Stimulated activated CD8-positive, alpha-beta memory T cell treated with anti-CD3 and anti-CD28 coated beads, Interleukin-7, amount 100 ng/mL, for 1 hour (primary cell): Measurements from ENCODE around the gene FSTL4.
"Not testable (repeated sequence)": the region's sequence is repeated elsewhere in the genome, so short reads cannot be mapped to it uniquely, and the experiment has no call there.

ENCODE experiments used
- DNase-seq, 2 donors: peaks; one replicate each; pipeline ENCODE4 v3.0.0-alpha.2; 2020; ENCODE audit warnings: low read depth in 2 of 2

FSTL4 gene

DNA sequence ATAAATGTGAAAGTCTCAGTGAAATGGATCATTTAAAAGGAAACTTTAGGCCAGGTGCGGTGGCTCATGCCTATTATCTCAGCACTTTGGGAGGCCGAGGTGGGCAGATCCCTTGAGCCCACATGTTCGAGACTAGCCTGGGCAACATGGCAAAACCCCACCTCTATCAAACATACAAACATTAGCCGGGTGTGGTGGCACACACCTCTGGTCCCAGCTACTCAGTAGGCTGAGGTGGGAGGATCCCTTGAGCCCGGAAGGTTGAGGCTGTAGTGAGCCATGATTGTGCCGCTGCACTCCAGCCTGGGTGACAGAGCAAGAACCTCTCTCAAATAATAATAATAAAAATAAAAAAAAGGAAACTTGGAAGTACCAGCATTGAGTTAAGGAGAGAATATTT, 384.4 kb downstream of the FSTL4 start:
- DNase-seq, result no peak

DNA sequence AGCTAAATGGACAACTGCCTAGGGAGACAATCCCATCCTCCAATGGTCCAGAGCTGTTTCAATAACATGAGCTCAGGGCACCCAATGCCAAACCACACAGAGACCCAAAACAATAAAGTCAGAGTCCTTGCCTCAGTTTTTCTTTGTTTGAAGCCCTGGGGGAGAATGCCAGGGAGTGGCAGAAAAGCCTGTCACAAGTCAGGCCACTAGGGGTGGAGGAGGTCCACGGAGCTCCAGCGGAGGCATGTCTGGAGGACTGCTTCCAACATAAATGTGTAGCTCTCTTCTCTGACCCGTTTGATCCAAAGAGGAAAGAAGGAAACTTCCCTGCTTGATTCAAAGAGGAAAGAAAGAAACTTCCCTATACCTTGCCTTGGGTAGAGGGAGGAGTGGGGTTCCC, 385.3 kb downstream of the FSTL4 start:
- DNase-seq, result no peak

DNA sequence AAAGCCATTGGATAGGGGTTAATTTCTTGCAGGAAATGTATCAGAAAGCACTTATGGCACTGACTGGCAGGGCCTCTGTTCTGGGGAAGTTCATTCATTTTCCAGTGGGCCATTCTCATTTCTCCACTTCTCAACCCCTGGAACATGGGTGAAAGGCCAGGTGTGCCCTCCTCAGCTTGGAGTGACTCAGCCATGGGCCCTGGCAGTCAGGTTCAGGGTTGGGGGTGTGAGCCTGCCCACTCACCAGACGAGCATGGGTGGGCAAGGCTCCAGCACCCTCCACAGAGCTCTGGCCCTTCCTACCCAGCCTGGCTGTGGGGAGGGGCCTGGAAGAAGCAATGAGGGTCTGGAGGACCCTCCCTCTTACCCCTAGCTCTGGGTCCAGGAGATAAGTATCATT, 386.2 kb downstream of the FSTL4 start:
- no peak for DNase-seq

- no peak for DNase-seq
Observed at GRCh38 chr5:133225671-133226152, 386.6 kb downstream of the FSTL4 start.

GRCh38 chr5:133222979-133223378, 389.4 kb downstream of the FSTL4 start:
- no peak for DNase-seq

GRCh38 chr5:133222521-133222920, 389.8 kb downstream of the FSTL4 start:
- no peak for DNase-seq

DNA sequence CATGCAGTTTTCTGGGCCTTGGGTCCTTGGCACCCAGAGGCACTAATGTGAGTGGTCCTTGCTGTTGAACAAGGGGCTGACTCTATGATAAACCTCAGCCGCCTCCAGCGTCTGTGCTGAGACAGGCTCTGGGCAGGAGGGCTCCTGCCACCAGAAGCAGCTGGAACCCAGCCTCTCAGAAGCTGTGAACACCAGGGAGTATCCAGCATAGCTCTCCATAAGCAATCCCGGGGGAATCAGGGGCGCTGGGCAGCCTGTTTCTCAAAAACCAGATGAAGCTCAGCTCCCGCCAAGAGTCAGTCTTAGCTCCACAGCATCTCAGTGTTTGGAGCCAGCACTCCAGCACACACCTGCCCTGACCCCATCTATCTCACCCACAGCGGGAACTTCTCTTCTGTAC, 390.3 kb downstream of the FSTL4 start:
- no peak for DNase-seq

DNA sequence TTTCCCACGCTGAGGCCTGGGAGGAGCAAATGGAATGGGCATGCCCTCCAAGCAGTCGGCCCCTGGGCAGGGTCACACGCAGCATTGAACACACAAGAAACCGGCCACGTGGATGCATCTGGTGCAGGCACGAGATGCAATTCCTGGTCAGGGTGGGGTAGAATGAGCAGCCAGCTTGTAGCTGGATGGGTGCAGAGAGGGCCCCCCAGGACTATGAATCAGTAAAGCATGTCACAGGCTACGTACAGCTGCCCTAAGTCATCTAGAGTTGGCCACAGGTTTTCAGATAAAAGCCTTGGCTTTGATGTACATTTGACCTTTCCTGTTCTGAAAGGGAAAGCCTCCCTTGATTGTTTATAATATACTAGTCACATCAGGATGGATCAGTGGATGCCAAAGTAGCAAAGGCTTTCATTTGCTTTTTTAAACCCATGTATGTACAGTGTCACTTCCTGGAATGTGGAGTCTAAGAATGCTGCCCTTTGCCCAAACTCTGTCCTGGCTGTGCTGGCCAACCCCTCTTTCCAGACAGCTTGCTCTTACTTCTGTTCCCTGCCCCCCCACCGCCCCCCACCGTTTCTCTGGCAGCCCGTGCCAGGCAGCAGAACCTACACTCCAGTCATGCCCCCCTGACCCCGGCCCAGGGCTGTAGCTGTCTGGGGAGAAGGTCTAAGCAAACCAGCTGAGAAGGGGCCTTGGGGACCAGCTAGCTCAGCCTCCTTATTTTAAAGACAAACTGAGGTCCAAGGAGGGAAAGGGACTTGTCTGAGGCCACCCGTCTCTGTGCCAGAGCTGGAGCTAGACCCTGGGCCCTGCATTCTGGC, 391.3 kb downstream of the FSTL4 start:
- no peak for DNase-seq

GRCh38 chr5:133219296-133219695, 393.0 kb downstream of the FSTL4 start:
- no peak for DNase-seq

GRCh38 chr5:133216138-133216537, 396.2 kb downstream of the FSTL4 start:
- DNase-seq, result not testable (repeated sequence)

- DNase-seq, result no peak
Observed at GRCh38 chr5:133214153-133214820, 398.1 kb downstream of the FSTL4 start.

DNA sequence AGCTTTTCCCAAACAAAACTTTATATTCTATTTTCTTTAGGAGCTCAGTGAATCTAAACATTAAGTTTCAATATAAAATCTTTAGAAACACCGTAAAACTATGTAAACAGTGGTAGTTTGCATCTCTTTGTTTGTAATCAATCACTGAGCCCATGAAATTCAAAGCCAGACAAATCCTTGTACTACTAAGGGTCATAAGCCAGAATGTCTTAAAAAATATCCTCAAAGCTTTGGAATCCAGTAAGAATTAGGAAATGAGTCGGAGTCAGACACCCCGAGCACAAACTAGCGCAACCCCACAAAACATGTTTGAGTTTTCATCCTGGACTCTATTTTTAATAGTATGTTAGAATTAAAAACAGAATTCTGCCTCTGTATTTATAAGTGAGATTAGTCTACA, 406.7 kb downstream of the FSTL4 start:
- no peak for DNase-seq

- no peak for DNase-seq
Observed at GRCh38 chr5:133205204-133205603, 407.1 kb downstream of the FSTL4 start.

DNA sequence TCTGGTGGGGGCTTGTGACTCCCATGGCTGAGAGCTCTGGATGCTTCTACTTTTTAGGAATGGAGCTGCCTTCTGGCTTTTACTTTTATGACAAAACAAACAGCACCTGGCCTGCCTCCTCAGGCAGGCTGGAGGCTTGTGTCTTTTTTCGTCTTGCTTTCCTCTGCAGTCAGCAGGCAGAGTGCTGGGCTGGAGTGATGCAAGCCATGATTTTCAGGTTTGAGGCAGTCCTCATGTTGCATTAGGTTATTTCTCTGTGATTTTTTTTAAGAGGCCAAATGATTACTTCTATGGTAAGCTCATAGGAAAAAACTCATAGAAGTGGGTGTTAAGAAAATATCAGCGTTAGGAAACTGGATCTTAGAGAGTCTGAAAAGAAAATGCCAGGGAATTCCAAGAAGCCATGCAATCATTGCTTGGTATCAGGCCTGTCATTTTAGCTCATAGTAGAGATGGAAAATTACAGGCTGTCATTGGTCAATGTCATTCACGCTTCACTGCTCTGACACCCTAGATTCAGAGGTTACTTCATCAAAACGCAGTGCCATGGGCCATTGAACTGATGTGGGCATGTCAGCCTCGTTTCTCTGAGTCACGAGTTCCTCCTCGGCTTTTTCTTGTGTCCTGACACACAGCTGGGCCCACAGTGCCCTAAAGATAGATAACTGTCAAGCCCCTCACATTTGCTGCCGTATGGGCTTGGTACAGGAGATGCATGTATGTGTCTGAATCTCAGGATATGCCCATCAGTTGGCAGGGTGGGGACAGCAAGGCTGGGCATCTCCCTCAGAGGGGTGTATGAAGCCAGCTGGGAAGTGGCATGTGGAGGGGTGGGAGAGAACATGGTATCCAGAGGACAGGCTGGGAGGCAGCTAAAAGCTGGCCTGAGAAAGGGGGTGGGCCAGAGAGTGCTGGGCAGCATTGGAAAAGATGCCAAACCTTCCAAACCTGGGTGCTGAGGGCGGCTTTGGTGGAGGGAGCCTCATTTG, 408.7 kb downstream of the FSTL4 start:
- no peak for DNase-seq

GRCh38 chr5:133202066-133202665, 410.2 kb downstream of the FSTL4 start:
- no peak for DNase-seq

DNA sequence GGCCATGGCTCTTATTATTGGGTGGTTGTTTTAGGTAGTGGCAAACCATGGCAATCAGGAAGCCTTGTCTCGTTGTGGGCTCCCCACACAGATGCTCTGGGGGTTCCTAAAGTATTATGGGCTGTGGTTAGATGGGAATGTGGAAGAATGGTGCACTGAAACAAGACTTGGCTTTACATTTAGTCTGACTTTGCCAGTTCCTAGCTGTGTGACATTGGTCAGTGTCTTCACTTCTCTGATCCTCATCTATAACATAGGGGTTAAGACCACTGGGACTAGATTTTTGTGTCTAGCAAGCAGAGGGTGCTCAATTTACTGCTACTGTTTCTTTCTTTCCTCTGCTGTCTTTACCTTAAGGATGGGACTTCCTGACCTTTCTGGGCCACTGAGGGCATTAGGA, 411.0 kb downstream of the FSTL4 start:
- DNase-seq, result no peak

DNA sequence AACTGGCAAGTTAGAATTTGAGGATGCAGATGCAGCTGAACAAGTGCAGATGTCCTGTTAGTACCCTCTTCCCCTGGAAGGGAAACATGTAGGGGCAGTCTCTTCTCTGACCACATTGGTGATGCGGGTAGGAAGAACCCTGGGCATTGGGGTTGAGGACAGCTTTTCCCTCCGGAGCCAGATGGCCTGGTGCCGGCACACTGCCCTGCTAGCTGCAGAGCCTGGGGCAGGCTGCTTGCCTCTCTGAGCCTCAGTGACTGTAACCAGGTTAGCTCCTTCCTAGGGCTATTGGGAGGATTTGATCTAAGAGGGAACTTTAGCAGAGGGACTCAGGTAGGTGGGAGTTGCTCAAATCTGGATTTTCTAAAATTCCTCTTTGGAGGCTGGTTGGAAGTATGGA, 412.1 kb downstream of the FSTL4 start:
- DNase-seq, result no peak

DNA sequence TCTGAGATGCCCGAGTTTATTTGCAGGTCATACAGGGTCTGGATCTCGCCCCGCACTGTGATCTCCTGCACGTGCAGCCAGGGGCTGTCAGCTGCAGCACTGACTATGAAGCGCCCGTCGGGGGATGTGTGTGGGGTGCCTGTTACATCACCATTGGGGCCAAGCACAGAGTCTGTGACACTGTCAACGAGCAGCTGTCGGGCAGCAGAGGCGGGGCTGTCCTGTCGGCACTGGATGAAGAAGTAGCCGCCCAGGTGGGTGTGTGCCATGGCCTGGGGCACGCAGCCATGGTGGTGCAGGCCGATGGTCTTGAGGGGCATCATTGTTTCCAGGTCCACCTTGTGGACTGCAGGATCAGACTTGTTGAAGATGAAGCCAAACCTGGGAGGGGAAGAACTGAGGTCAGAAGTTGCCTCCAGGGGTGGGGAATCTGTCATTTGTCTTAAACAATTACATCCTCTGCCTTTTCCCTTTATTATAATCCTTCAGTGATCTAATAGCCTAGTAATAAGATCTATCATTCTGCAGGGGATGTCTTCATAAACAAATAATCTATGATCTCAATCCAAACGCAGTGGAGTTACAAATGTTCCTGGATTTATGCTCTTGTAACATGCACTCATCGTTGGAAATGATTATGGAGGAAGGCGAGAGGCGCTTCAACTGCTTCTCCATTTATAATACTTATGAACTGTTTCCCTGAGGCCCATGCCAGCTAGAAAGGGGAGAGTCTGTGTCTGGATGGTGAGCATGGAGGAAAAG, 412.7 kb downstream of the FSTL4 start:
- no peak for DNase-seq

- no peak for DNase-seq
Observed at GRCh38 chr5:133198511-133198910, 413.8 kb downstream of the FSTL4 start.

- no peak for DNase-seq
Observed at GRCh38 chr5:133196441-133197085, 415.8 kb downstream of the FSTL4 start.
